Hepatic stellate cell (primary cell): ENCODE results near the gene LIPK.
"Not testable (repeated sequence)": the region's sequence is repeated elsewhere in the genome, so short reads cannot be mapped to it uniquely, and the experiment has no call there.

ENCODE experiments used
- DNase-seq: peaks from one replicate; pipeline ENCODE4 v3.0.0; 2011; ENCODE audit warnings: low spot score

Gene LIPK

DNA sequence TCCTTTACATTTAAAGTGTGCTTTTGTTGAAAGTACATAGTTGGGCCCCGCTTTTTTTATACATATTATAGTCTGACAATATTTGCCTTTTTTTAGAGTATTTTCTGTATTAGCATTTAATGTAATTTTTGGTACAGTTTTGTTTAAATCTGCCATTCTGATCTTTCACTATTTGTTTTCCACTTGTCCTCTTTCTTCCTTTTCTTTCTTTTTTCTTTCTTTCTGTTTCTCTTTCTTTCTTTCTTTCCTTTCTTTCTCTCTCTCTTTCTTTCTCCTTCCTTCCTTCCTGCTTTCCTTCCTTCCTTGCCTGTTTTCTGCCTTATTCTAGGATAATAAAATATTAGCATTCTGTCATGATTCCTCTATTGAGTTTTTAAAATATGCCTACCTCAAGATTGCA is 9.5 kb downstream of the LIPK start:
- DNase-seq: no peak

DNA sequence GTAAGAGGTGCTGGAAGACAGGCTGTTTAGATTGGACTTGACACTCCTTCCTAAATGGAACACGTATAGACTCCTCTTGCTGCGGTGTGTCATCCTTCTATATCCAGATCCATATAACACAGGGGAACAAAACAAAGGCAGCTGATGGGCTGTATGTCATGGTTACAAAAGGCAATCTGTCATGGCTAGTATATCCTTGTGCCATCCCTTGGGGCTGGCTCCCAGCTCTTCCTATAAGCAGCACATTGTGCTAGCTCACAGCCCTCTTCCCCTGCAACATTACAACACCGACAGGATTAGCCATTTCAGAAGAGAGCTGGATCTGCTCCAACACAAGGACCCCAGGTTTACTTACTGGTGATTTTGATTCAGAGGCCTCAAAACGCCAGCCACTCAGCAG is 15.3 kb downstream of the LIPK start:
- no peak for DNase-seq

DNA sequence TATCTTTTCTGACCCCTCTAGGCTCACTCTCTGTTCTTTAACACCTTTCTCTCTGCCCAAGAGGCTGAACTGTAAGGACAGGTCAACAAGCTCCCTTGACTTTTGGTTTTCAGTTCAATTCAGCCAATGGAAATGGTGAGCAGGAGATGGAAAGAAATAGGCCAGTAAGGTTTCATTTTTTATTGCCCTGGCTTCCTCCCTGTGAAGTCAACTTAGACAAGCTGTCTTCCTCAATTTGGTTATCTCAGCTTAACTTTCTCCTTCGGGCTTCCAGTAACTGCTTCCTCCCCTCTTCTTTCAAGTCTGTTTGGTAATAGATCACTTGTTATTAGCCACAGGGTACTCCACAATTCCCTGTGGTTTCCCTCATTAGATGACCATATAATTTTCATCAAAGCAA is 19.7 kb downstream of the LIPK start:
- no peak for DNase-seq

DNA sequence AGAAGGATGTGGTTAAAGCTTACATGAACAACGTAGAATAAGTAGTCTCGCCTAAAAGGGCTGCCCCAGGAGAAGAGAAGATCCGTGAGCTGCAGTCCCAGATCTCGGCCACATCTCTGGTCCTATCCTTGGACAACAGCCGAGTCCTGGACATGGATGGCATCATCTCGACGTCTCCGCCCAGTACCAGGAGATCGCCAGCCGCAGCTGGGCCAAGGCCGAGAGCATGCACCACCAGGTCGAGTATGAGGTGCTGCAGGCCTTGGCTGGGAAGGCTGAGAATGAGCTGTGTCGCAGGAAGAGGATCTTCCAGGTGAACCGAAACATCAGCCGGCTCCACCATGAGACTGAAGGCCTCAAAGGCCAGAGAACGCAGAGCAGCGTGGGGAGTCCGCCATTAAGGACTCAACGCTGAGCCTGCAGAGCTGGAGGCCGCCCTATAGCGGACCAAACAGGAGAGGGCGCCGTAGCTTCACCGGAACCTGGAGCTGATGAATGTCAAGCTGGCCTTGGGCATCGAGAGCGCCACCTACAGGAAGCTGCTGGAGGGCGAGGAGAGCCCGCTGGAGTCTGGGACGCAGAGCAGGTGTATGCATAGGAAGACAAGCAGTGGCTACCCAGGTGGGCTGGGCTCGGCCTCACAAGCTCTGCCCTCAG is 22.2 kb downstream of the LIPK start:
- no peak for DNase-seq

DNA sequence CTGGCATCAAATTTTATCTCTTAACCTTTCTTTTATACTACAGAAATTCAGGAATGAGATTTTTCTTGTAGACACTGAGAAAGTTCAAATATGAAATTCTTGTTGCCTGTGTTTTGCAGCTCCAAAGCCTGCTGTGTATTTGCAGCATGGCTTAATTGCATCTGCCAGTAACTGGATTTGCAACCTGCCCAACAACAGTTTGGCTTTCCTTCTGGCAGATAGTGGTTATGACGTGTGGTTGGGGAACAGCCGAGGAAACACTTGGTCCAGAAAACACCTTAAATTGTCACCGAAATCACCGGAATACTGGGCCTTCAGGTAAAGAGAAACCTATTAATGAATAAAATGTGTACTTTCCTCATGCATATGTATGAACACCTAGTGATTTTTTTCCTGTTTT is 24.8 kb downstream of the LIPK start:
- no peak for DNase-seq

DNA sequence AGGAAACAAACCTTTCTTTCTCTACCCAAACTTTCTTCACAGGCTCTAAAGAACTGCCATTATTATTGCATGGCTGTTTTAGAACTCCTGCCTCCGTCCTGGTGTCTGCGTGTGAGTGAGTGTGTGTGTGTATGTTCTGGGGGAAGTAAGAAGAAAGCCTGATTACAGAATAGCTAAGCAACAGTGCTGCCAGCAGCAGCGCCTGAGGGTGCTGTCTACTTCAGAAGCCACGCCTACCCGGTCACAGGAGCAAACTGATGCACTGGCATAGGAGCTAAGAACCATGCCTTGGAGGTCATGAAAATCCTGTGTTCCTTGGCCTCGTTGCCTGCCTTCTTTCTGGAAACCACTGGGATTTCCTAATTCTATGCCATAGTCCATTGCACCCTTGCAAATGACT is 25.2 kb downstream of the LIPK start:
- no peak for DNase-seq

DNA sequence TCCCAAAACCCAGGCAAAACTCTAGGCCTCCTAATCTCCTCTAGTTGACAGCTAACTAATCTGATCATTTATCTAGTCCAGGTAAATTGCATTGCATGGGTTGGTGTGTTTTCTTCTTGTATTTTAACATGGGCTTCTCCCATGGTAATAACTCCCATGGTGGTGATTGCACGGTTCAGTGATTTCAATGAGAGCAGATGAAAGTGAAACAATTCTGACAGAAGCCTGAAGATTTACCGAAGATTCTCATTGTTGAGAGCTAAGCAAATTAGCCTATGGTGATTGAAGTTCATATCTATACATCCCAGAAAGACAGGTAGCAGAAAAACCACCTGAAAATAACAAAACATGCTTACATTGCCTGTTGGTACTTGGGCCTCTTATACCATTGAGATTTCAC is 27.2 kb downstream of the LIPK start:
- DNase-seq: no peak

DNA sequence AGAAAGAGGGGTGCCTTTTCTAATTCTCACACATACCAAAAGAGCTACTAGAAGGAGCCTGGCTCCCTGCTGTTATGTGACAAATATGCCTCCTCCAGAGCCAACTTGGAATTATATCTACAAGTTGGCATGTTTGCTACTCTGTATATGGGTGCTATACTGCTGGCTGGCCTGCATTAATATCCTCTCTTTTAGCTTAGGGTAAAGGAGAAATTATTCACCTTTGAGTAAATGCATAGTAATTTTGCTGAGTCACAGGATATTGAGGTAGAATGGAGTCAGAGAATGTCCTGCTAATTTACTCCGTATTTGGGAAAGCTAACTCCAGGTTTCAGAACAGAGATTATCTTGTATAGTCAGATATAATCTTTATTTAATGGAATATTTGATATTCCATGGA is 29.6 kb downstream of the LIPK start:
- DNase-seq: no peak

DNA sequence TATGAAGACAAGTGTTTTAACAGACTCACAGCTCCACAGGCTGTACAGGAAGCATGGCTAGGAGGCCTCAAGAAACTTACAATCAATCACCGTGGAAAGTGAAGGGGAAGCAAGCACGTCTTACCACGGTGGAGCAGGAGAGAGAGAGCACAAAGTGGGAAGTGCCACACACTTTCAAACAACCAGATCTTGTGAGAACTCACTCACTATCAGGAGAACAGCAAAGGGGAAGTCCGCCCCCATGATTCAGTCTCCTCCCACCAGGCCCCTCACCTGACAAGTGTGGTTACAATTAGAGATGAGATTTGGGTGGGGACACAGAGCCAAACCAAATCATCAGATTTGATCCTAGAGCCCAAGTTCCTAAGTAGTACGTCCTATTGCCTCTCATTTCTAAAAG is 35.9 kb downstream of the LIPK start:
- DNase-seq: not testable (repeated sequence)

DNA sequence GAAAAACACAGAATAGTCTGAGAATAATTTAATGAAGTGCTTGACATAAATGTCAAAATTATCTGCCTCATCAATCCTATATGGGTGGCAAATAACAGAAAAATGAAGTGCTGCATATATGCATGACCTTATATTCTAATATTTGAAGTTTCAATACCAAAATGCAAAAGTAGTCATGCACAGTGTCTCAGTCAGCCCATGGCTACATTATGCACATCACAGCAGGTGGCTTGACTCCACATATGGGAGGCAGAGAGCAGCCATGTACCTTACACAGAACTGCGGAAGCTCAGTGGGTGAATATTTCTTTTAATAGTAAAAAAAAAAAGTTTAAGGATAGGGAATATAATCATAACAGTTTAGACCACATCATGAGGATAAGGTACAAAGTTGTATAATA is 36.4 kb downstream of the LIPK start:
- DNase-seq: no peak

DNA sequence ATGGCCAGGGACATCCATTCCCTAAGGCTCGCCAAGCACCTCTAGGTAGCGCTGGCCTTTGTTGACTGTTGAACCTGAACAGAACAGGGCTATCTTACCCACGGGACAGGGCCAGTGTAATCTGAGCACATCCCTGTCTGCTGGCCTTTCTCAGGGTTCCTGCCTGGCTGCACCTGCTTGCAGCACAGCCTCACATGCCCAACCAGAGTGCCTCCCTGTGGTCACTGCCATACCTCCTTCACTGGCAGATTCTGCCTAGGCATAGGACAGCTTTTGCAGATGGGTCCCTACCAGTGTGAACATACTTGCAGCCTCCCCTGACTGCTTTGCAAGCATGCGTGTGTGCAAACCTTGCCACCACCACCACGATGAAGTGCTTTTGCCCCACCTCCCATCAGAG is 38.0 kb downstream of the LIPK start:
- DNase-seq: no peak

DNA sequence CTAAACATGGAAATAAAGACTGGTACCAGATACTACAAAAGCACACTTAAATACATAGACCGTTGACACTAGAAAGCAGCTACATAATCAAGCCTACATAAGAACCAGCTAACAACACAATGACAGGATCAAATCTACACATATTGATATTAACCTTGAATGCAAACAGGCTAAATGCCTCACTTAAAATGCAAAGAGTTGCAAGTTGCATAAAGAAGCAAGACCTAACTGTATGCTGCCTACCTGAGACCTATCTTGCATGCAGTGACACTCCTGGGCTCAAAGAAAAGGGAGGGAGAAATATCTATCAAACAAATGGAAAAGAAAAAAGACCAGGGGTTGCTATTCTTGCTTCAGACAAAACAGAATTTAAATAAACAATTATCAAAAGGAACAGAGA is 39.6 kb downstream of the LIPK start:
- DNase-seq: no peak

DNA sequence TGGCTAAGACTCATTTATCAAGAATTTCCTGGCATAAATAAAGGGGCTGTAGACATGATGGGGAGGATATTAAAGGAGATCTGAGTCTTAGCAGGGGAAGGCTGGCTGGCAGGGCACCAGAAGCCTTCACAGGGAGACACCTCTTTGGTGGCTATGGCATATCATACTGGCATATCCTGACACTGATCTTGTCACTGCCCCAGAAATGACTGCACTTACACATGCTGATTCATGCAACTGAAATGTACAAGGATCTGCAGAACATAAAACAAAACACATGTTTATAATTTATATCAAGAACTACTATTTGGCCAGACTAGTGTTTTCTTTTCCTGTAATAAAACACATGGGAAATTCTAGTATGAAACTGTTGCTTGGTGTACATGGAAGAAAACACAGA is 48.2 kb downstream of the LIPK start:
- peak; percentile 21 for DNase-seq

DNA sequence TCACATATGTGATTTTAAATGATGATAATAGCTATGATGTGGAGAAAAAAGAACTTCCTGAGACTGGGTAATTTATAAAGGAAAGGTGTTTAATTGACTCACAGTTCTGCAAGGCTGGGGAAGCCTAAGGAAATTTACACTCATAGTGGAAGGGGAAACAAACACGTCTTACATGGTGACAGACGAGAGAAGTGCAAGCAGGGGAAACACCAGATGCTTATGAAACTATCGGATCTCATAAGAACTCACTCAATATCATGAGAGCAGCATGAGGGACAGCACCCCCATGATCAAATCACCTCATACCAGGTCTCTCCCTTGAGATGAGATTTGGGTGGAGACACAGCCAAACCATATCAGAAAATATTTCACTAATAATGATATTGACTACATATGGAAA is 49.7 kb downstream of the LIPK start:
- no peak for DNase-seq

DNA sequence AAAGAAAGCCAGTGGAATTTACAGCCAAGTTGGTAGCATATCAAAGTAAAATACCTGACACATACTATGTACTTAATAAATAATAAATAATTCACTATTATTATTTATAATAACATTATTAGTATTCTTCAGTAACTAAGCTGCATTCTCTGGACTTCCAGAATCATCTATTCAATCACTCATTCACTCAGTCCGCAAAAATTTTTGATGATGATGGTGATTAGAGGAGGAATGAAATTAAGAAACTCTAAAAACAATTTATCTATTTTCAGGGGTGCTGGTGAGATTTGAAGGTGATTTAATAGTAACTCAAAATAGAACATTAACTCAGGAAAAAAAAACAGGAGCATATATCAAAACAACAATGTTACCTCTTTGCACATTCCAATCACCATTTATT is 50.6 kb downstream of the LIPK start:
- no peak for DNase-seq

DNA sequence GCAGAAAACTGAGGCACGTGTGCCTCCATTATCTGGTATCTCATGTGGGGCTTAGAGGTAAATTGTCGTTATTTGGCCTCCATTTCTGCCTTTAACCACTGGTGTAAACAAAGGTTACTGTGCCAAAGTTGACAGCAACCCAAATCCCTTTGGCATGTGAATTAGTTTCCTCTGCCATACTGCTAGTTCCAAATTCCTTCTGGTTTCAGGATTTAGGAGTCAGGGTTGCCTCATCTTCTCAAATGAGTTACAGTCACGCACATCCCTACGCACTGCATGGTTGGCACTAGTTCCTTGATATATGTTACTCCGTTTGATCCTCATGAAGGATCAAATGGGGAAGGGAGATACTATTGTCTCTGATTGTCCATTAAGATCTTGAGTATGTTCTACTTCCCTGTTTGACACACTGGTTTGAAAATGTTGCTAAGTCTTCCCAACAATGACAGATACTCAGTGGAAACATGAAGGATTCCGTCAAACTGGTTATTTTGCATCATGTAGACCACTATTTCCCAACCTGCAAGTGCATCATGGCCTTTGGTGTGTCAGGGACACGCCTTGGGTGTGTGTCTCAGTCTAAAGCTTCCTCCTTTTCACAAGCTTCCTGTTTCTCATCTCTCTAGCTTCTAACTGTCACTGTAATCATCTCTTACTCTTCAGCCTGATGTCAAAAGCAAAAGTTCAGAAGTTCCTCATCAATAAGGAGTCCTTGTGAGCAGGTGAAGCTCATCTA is 53.5 kb downstream of the LIPK start, which contains the start of gene LIPN:
Gene LIPN (plus strand): TSS at position 655 of the 736 bp plus-strand sequence. CDS start 1,386 bp downstream, outside the sequence.
- no peak for DNase-seq

DNA sequence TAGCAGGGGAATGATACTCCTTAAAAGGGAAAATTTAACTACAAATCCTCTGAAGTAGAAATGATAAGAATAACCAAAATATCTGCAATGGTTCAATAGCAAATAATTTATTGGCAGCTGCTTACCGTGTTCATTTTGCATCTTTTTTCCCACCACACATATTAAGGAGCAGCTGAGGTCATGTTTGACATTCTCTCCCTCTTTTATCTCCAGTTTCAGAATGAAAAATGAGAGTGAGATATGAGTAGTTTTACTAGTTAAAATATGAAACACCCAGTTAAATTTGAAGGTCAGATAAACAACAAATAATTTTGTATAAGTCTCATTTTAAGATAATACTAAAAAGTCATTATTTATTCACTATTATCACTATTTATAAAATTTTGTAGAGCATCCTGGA is 56.9 kb downstream of the LIPK start:
- DNase-seq: no peak

DNA sequence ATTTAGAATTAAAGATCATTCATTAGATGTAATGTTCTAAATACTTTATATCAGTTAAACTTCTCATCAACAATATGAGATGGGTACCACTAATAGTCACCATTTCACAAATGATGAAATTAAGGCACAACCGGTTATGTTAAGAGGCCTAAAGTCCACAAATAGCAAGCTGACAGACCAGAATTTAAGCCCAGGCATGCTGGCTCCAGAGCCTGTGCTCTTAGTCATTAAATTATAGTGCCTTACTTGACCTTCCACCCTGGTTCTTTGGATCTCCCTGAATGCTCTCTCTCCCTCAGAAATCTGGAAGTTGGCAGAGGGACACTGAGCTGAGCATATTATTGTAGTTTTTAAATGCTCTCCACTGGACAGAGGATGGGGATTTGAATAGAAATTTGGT is 57.4 kb downstream of the LIPK start:
- DNase-seq: no peak

DNA sequence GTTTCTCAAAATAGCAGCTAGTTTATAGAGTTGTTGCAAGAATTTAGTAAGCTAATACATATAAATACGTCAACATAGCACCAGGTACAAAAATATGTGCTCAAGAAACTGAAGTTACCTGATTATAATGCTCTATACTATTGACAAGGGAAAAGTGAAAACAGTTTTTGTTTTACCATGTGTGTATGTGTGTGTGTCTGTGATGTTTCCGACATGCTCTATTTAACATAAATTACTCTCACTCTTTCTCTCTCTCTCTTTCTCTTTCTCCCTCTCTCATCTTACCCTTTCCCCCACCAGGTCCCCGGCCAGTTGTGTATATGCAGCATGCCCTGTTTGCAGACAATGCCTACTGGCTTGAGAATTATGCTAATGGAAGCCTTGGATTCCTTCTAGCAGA is 58.1 kb downstream of the LIPK start:
- no peak for DNase-seq

DNA sequence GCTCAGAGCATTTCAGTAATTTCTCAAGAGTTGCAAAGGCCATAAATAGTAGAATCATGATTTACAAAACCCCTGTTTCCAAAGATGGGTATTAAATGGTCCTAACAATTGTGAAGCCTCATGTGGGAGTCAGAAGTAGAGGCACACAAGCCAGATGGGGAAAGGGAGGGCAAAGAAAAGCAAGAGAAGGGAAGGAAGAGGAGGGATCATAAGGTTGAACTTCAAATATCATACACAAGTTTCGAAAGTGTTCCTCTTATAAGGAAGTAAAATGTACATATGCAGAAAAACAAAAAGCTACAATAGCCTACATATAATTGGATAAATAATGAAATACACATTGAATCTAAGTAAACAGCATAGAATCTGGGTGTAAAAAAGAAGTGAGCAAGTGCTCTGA is 59.8 kb downstream of the LIPK start:
- DNase-seq: no peak

DNA sequence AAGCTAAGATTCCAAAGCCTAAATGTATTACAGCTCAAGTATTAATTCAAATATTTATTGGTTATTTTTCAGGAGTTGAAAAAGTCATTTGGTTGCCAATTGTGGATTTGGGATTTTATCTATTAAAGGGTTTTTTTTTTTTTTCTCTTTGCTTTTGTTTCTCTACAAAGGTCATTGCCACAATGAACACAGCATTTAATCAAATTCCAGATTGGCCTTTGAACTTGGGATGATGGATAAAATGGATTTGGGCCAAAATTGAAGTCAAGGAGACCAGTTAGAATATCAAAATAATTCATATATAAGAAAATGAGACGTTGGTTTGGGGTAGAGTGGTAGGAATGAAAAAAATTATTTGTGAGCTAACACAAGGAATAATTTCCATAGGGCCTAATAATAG is 63.3 kb downstream of the LIPK start:
- no peak for DNase-seq

DNA sequence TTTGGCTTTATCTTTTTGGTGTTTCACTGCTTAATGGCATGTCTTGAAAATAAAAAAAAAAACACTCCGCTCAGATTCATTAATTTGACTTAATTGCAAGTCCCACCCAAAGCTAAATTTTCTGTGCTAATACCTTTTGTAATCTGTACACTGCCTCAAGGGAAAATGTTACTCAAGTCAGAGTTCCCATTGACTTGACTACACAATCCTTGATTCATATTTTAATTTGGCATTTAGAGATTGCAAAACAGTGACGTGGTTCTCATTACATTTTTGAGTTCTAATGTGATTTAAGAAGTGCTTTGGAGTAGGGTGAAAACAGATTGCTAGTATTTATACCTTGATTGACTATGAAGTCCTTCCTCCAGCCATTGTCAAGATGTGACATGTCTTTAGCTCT is 75.2 kb downstream of the LIPK start:
- no peak for DNase-seq

DNA sequence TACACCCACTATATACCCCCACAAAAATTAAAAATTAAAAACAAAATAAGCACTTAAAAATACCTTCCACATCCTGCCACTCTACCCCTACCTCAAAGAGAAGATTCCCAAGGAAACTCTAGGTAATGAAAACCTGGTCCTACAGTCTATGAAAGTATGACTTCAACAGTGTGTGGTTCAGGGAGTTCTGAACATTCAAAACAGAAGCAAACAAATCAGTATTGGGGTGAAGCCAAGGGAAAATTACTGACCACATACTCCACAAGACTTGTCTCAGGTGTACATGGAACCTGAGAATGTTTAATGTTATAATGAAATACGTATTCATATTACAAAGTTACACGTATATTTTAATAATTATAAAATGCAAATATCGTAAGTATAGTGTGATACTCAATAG is 76.2 kb downstream of the LIPK start:
- no peak for DNase-seq

DNA sequence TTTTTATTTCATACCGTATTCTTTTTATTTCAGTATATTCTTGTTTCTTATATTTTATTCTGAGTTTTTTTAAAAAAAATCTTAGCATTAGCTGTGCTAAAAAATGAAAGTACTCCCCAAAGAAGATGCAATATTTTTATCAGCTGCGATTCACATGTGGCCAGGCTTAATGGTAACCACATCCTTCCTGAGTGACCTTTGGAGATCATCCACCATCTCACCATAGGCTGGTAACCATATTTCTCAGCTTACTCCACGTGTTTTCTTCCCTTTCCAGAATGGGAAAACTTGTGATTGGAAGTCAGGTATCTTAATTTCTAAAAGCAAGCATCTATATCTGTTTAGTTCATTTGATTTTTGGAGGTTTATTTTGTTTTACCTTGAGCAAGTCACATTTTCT is 77.7 kb downstream of the LIPK start:
- DNase-seq: no peak
